RCC 7860 (cell line): ENCODE measurements around the gene ZNF408.
A peak's percentile ranks its signal among the peaks of the same experiment; 100 is the strongest.
"Not testable (repeated sequence)": the region's sequence is repeated elsewhere in the genome, so short reads cannot be mapped to it uniquely, and the experiment has no call there.

Experiments used
- DNase-seq: peaks from one replicate; pipeline ENCODE4 v3.0.0-alpha.2; 2015; ENCODE audit warnings: low spot score
- FAIRE-seq: peaks from 2 replicates; lab custom pipeline; 2012; peaks lifted over from hg19 to GRCh38; lab: Jason Lieb, UNC

The ZNF408 gene

GRCh38 chr11:46695345-46696211 lies 5.3 kb upstream of the ZNF408 start:
- DNase-seq, result no peak
- FAIRE-seq, result no peak

- DNase-seq (no peak), FAIRE-seq (no peak)
Observed at GRCh38 chr11:46696212-46696558, 4.6 kb upstream of the ZNF408 start.

- no peak for DNase-seq
- no peak for FAIRE-seq
Observed at GRCh38 chr11:46697303-46697702, 3.5 kb upstream of the ZNF408 start.

GRCh38 chr11:46697723-46698122 lies 3.1 kb upstream of the ZNF408 start:
- DNase-seq, result no peak

GRCh38 chr11:46698597-46698996 lies 2.2 kb upstream of the ZNF408 start:
- FAIRE-seq, result no peak
- DNase-seq, result no peak

More at GRCh38 chr11:46697723-46698122, 3.1 kb upstream of the ZNF408 start:
- FAIRE-seq, result no peak

- FAIRE-seq (no peak), DNase-seq (no peak)
Observed at GRCh38 chr11:46701078-46701654, 335 bp downstream of the ZNF408 start.

GRCh38 chr11:46705070-46705688 lies 4.3 kb downstream of the ZNF408 start:
- DNase-seq (no peak), FAIRE-seq (no peak)

GRCh38 chr11:46706886-46707285 lies 6.1 kb downstream of the ZNF408 start:
- DNase-seq (no peak), FAIRE-seq (no peak)

- not testable (repeated sequence) for FAIRE-seq, DNase-seq
Observed at GRCh38 chr11:46709351-46709750, 8.5 kb downstream of the ZNF408 start.

- FAIRE-seq, result peak; percentile 84
- DNase-seq, result peak; percentile 75
Observed at GRCh38 chr11:46710821-46711269, 10.0 kb downstream of the ZNF408 start.

- FAIRE-seq, result no peak
Observed at GRCh38 chr11:46711303-46711702, 10.5 kb downstream of the ZNF408 start.

GRCh38 chr11:46712874-46713576 lies 12.2 kb downstream of the ZNF408 start:
- DNase-seq, result no peak
- FAIRE-seq, result no peak

More at GRCh38 chr11:46711303-46711702, 10.5 kb downstream of the ZNF408 start:
- no peak for DNase-seq

GRCh38 chr11:46717825-46718154 lies 17.0 kb downstream of the ZNF408 start:
- FAIRE-seq, DNase-seq: not testable (repeated sequence)

GRCh38 chr11:46718155-46719019 lies 17.6 kb downstream of the ZNF408 start:
- FAIRE-seq (no peak), DNase-seq (no peak)

- no peak for FAIRE-seq
- DNase-seq, result no peak
Observed at GRCh38 chr11:46719048-46719542, 18.3 kb downstream of the ZNF408 start, which contains the start of gene F2. TSS of gene F2 (plus strand) at chr11:46719213. CDS start at chr11:46719236, 23 bp downstream.

- no peak for DNase-seq
- no peak for FAIRE-seq
Observed at GRCh38 chr11:46719543-46720218, 18.9 kb downstream of the ZNF408 start.

GRCh38 chr11:46721286-46721685 lies 20.5 kb downstream of the ZNF408 start:
- DNase-seq, result no peak
- no peak for FAIRE-seq

GRCh38 chr11:46722566-46723358 lies 21.9 kb downstream of the ZNF408 start:
- FAIRE-seq, result no peak
- DNase-seq, result no peak

GRCh38 chr11:46723359-46723680 lies 22.5 kb downstream of the ZNF408 start:
- DNase-seq, result no peak
- FAIRE-seq, result no peak
